A549 (cell line): Measurements from ENCODE around the gene CITED2.

Experiments
- JUN ChIP-seq, 2 experiments: fragments of >200 bp; sonication (Bioruptor Twin); formaldehyde crosslinking; IDR thresholded peaks; 2 replicates in 1 of 2; 3 replicates in 1 of 2; pipeline ENCODE4 v1.6.1; 2016 to 2017
- POLR2A ChIP-seq: IDR thresholded peaks from 2 replicates; pipeline ENCODE4 v1.6.1; 2012; ENCODE audit warnings: mild to moderate bottlenecking, low read length

DNA sequence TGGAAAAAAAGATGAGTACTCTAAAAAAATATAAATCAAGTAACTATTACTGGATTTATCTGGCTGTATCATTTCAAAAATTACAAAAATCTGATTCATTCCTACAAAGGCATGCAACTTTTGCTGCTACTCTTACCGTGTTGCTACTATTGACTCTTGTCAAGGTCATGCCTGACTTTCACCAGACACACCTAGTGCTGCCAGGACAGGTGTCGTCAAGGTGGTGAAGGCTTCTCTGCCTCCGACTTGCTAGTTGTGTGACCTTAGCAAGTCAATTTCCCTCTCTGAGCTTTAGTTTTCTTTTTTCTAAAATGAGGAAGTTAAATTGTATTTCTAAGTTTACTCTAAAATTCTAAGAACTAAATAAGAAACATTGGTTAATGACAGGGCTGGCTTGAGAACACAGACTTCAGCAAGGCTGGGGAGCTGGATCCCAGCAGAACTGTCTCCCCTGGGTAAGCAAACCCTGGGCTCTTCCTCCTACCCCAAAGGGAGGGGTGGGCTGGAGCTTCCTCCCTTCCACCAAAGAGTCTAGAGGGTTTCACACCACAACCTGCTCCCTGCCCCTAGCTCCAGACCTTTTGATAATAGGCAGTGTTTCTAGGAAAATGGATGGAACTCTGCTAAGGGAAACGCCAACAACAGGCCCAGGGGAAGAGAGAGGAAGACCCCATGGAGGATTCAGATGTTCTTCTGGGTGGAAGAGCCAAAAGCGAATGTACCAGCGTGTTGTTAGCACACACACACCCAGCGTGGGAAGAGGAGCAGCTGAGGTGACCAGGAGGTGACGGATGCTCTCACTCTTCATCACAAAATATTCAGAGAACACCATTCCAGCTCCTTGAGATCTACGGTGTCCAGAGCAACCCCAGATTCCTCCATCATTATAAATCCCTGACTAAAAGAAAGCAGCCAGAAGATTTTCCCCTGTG, 47.9 kb upstream of the CITED2 start:
- TF ChIP-seq JUN (IDR thresholded peaks at IDR 0.05) (no peak), POLR2A (no peak)
